Activated CD4-positive, alpha-beta T cell treated with anti-CD3 and anti-CD28 coated beads, Interleukin-10, Interleukin-2, amounts not matched to agents 100 ng/mL and 50 ng/mL, durations not matched to agents 16 hours and 8 hours (primary cell): ENCODE data around the gene GNG7.
"Not testable (repeated sequence)": the region's sequence is repeated elsewhere in the genome, so short reads cannot be mapped to it uniquely, and the experiment has no call there.

Source experiments
- DNase-seq: peaks from one replicate; pipeline ENCODE4 v3.0.0-alpha.2; 2020

The GNG7 gene

GRCh38 chr19:2591537-2592291 lies 110.8 kb downstream of the GNG7 start:
- no peak for DNase-seq

- DNase-seq: no peak
Measured at GRCh38 chr19:2590630-2591399, 111.7 kb downstream of the GNG7 start.

GRCh38 chr19:2589441-2589840 lies 113.1 kb downstream of the GNG7 start:
- no peak for DNase-seq

GRCh38 chr19:2588081-2588777 lies 114.3 kb downstream of the GNG7 start:
- no peak for DNase-seq

GRCh38 chr19:2587001-2587719 lies 115.3 kb downstream of the GNG7 start:
- DNase-seq: no peak

- no peak for DNase-seq
Measured at GRCh38 chr19:2586196-2586595, 116.3 kb downstream of the GNG7 start.

GRCh38 chr19:2584002-2584401 lies 118.5 kb downstream of the GNG7 start:
- no peak for DNase-seq

GRCh38 chr19:2582984-2583956 lies 119.2 kb downstream of the GNG7 start:
- no peak for DNase-seq

GRCh38 chr19:2580396-2580795 lies 122.1 kb downstream of the GNG7 start:
- DNase-seq: not testable (repeated sequence)

GRCh38 chr19:2579678-2580280 lies 122.7 kb downstream of the GNG7 start:
- no peak for DNase-seq

- DNase-seq: peak; percentile 59
Measured at GRCh38 chr19:2578901-2579677, 123.4 kb downstream of the GNG7 start.

GRCh38 chr19:2578391-2578890 lies 124.1 kb downstream of the GNG7 start:
- DNase-seq: no peak

GRCh38 chr19:2577722-2578335 lies 124.7 kb downstream of the GNG7 start:
- no peak for DNase-seq

- no peak for DNase-seq
Measured at GRCh38 chr19:2575734-2576481, 126.6 kb downstream of the GNG7 start.

- no peak for DNase-seq
Measured at GRCh38 chr19:2574971-2575630, 127.4 kb downstream of the GNG7 start.

GRCh38 chr19:2574478-2574931 lies 128.0 kb downstream of the GNG7 start:
- DNase-seq: no peak

- DNase-seq: no peak
Measured at GRCh38 chr19:2573916-2574315, 128.6 kb downstream of the GNG7 start.

GRCh38 chr19:2572152-2572551 lies 130.3 kb downstream of the GNG7 start:
- not testable (repeated sequence) for DNase-seq
